DOHH2 (cell line): ENCODE results near the gene NINJ2.

Experiments
- CTCF ChIP-seq: fragments of 200-600 bp; sonication (generic); IDR thresholded peaks from one replicate; pipeline ENCODE4 v1.5.1; 2014; ENCODE audit warnings: antibody characterized with exemption, mild to moderate bottlenecking, low read depth, low read length; ENCODE audit not compliant: poor library complexity, severe bottlenecking
- EZH2phosphoT487 ChIP-seq: fragments of 200-600 bp; sonication (generic); IDR thresholded peaks from 2 replicates; pipeline ENCODE4 v1.6.1; 2017; ENCODE audit warnings: borderline replicate concordance, mild to moderate bottlenecking, antibody characterized with exemption, low read length, moderate library complexity, mixed read lengths

- no peak for TF ChIP-seq CTCF
- no peak for TF ChIP-seq EZH2phosphoT487
These were observed 97.6 kb downstream of the NINJ2 start for GRCh38 chr12:565589-566105.
